NCI-H1105 treated with DMSO at 0.1 percent for 48 hours (cell line): ENCODE measurements around the gene LRP2BP.

Source experiments
- DNase-seq: peaks from one replicate; lab custom pipeline; 2025; lab: John Stamatoyannopoulos, UW

LRP2BP gene

GRCh38 chr4:185395238-185395955, at the start of gene LRP2BP:
Gene LRP2BP (minus strand): TSS chr4:185395924. CDS start chr4:185378186, 17,738 bp downstream.
- DNase-seq, result peak; percentile 61

GRCh38 chr4:185445209-185445608, 49.5 kb upstream of the LRP2BP start:
- DNase-seq, result no peak

- no peak for DNase-seq
Measured at GRCh38 chr4:185441479-185441878, 45.8 kb upstream of the LRP2BP start.

- DNase-seq, result no peak
Measured at GRCh38 chr4:185437809-185438208, 42.1 kb upstream of the LRP2BP start.

- no peak for DNase-seq
Measured at GRCh38 chr4:185435466-185435865, 39.7 kb upstream of the LRP2BP start.

- DNase-seq, result no peak
Measured at GRCh38 chr4:185429660-185430059, 33.9 kb upstream of the LRP2BP start.

GRCh38 chr4:185426960-185427688, 31.4 kb upstream of the LRP2BP start:
- no peak for DNase-seq

- DNase-seq, result peak; percentile 57
Measured at GRCh38 chr4:185425647-185426352, 30.1 kb upstream of the LRP2BP start, which contains the start of gene UFSP2. Gene UFSP2 (minus strand): TSS chr4:185425964. CDS start chr4:185425868, 96 bp downstream.

GRCh38 chr4:185424905-185425646, 29.4 kb upstream of the LRP2BP start:
- DNase-seq, result peak; percentile 14

GRCh38 chr4:185421366-185422124, 25.8 kb upstream of the LRP2BP start:
- DNase-seq, result no peak

GRCh38 chr4:185416955-185417354, 21.2 kb upstream of the LRP2BP start:
- no peak for DNase-seq

GRCh38 chr4:185412412-185412811, 16.7 kb upstream of the LRP2BP start:
- DNase-seq, result no peak

GRCh38 chr4:185411849-185412248, 16.1 kb upstream of the LRP2BP start:
- DNase-seq, result no peak

GRCh38 chr4:185408432-185408831, 12.7 kb upstream of the LRP2BP start:
- no peak for DNase-seq

- DNase-seq, result no peak
Measured at GRCh38 chr4:185405296-185405999, 9.7 kb upstream of the LRP2BP start.

GRCh38 chr4:185404031-185404430, 8.3 kb upstream of the LRP2BP start:
- peak; percentile 34 for DNase-seq

- DNase-seq, result no peak
Measured at GRCh38 chr4:185399466-185399865, 3.7 kb upstream of the LRP2BP start.

- DNase-seq, result no peak
Measured at GRCh38 chr4:185398618-185399017, 2.9 kb upstream of the LRP2BP start.

- peak; percentile 52 for DNase-seq
Measured at GRCh38 chr4:185396724-185397385, 1.1 kb upstream of the LRP2BP start, which contains the start of gene ANKRD37. Gene ANKRD37 (plus strand): TSS chr4:185396841. CDS start chr4:185396924, 83 bp downstream.
